K562 (cell line): Measurements from ENCODE around the gene BSCL2. TPM values are rescaled to one million over a fixed set of nuclear protein-coding genes. Genes with fewer than 3 reads are reported as not detected.

Experiments used
- ATF6 ChIP-seq: sonication (generic); formaldehyde crosslinking; IDR thresholded peaks from 2 replicates; pipeline ENCODE4 v1.4.0; 2020; ENCODE audit warnings: mild to moderate bottlenecking, missing genetic modification reagents
- ELF4 ChIP-seq: fragments of 450-650 bp; formaldehyde crosslinking; IDR thresholded peaks from 2 replicates; pipeline ENCODE4 v1.4.0; 2022; ENCODE audit warnings: missing genetic modification characterization
- GATA2 ChIP-seq: sonication (generic); formaldehyde crosslinking; IDR thresholded peaks from 2 replicates; pipeline ENCODE4 v1.4.0; 2020; ENCODE audit warnings: mild to moderate bottlenecking, missing genetic modification reagents
- GTF2B ChIP-seq: IDR thresholded peaks from 2 replicates; pipeline ENCODE4 v1.6.1; 2011; ENCODE audit not compliant: insufficient read length; ENCODE audit errors: extremely low read depth
- HDGF ChIP-seq: fragments of 450-650 bp; IDR thresholded peaks from 2 replicates; pipeline ENCODE4 v1.6.1; 2016
- NFYB ChIP-seq: IDR thresholded peaks from 2 replicates; pipeline ENCODE4 v1.6.1; 2011; ENCODE audit warnings: mild to moderate bottlenecking, moderate library complexity; ENCODE audit not compliant: insufficient read length; ENCODE audit errors: extremely low read depth
- NR2C1 ChIP-seq, 2 experiments: fragments of 450-650 bp; IDR thresholded peaks; 2 replicates each; pipeline ENCODE4 v1.6.1; 2017; ENCODE audit warnings: mild to moderate bottlenecking in 2 of 2, antibody characterized with exemption in 1 of 2, inconsistent platforms in 1 of 2, missing compliant biosample characterization in 1 of 2, missing genetic modification characterization in 1 of 2
- NRF1 ChIP-seq, 2 experiments: fragments of 450-650 bp; IDR thresholded peaks in 1 of 2; conservative IDR thresholded peaks in 1 of 2; 2 replicates each; pipeline ENCODE4 v1.6.1; 2014; ENCODE audit warnings: mild to moderate bottlenecking in 2 of 2
- PHF8 ChIP-seq: fragments of 200-600 bp; sonication (generic); IDR thresholded peaks from 2 replicates; pipeline ENCODE4 v1.6.1; 2012; ENCODE audit warnings: mixed run types, mild to moderate bottlenecking, inconsistent platforms, low read length, moderate library complexity, borderline replicate concordance
- RBBP5 ChIP-seq: fragments of 200-600 bp; sonication (generic); IDR thresholded peaks from 2 replicates; pipeline ENCODE4 v1.6.1; 2012; ENCODE audit warnings: borderline replicate concordance, mild to moderate bottlenecking, low read length, control low read depth, inconsistent platforms; ENCODE audit not compliant: insufficient read depth, poor library complexity, severe bottlenecking
- RNF219 ChIP-seq: fragments of 250-450 bp; sonication (Bioruptor Pico); IDR thresholded peaks from 2 replicates; pipeline ENCODE4 v1.5.0; 2022; ENCODE audit warnings: mild to moderate bottlenecking
- SIN3A ChIP-seq, 2 experiments: fragments of 150-350 bp in 1 of 2; IDR thresholded peaks; 2 replicates each; pipeline ENCODE4 v1.6.1; 2011 to 2016; ENCODE audit warnings: borderline replicate concordance in 2 of 2, low read depth in 2 of 2, low read length in 2 of 2, mild to moderate bottlenecking in 2 of 2, moderate library complexity in 2 of 2; ENCODE audit not compliant: control insufficient read depth in 1 of 2
- SMAD3 ChIP-seq: fragments of 450-650 bp; formaldehyde crosslinking; conservative IDR thresholded peaks from 2 replicates; pipeline ENCODE4 v1.4.0; 2020; ENCODE audit warnings: mild to moderate bottlenecking
- SMARCE1 ChIP-seq: fragments of 450-650 bp; IDR thresholded peaks from 2 replicates; pipeline ENCODE4 v1.7.1; 2016; ENCODE audit warnings: mild to moderate bottlenecking
- SNRNP70 ChIP-seq: fragments of 200-400 bp; formaldehyde crosslinking; optimal IDR thresholded peaks from 2 replicates; pipeline ENCODE3; 2017; ENCODE audit warnings: low read depth, low read length
- USF2 ChIP-seq: sonication (generic); formaldehyde crosslinking; IDR thresholded peaks from 2 replicates; pipeline ENCODE4 v1.5.0; 2020; ENCODE audit warnings: missing genetic modification reagents
- ZBTB33 ChIP-seq: sonication (generic); formaldehyde crosslinking; IDR thresholded peaks from 2 replicates; pipeline ENCODE4 v1.8.1; 2023; ENCODE audit warnings: mild to moderate bottlenecking, missing genetic modification reagents
- ZNF143 ChIP-seq: sonication (generic); formaldehyde crosslinking; IDR thresholded peaks from 2 replicates; pipeline ENCODE4 v1.9.0; 2022; ENCODE audit warnings: mild to moderate bottlenecking, missing genetic modification reagents
- ZNF174 ChIP-seq: fragments of 250-450 bp; sonication (Bioruptor Pico); IDR thresholded peaks from 2 replicates; pipeline ENCODE4 v1.4.0; 2020; ENCODE audit warnings: mild to moderate bottlenecking
- ZNF644 ChIP-seq: fragments of 200-800 bp; sonication (Bioruptor generic); IDR thresholded peaks from 2 replicates; pipeline ENCODE4 v1.6.1; 2016; ENCODE audit warnings: low read depth, missing genetic modification characterization, missing compliant biosample characterization
- polyA plus RNA-seq, 8 experiments: library from polyadenylated mRNA; depleted of rRNA in 4 of 8; stranded (reverse) in 5 of 8; unstranded in 3 of 8; fragments of >200 nt; fragmentation: Nextera tagmentation in 2 of 8; fragmentation: Illumina TruSeq in 1 of 8; extraction: Ambion mirVana in 2 of 8; extraction: Trizol in 1 of 8; gene quantifications; 2 replicates each; pipeline versions ENCODE4 v1.2.1 to v1.2.3, GENCODE V29; 2011 to 2014; ENCODE audit warnings: inconsistent platforms in 1 of 8, missing spikeins in 1 of 8
- total RNA-seq, 7 experiments: library from RNA; depleted of rRNA in 6 of 7; stranded (reverse); fragments of >200 nt in 6 of 7; fragmentation: Illumina TruSeq in 2 of 7; extraction: Trizol in 2 of 7; gene quantifications; 2 replicates each; pipeline versions ENCODE4 v1.2.1 to v1.2.3, GENCODE V29; 2011 to 2021; ENCODE audit warnings: low replicate concordance in 1 of 7

BSCL2 gene
- total and polyA plus RNA-seq, 9 of the 15 experiments (the other 6 are each of a cell fraction or from before 2014, with no cell fraction given) = 18.9 to 51.7 (median 35.2) TPM

GRCh38 chr11:62727165-62727871, 20.1 kb upstream of the BSCL2 start, which contains the start of gene HNRNPUL2 (continued):
- no peak for TF ChIP-seq SMAD3 (CRISPR knock-in tag)
- TF ChIP-seq ZNF174 (CRISPR knock-in tag) = no peak
- TF ChIP-seq SMARCE1 = no peak
- no peak for TF ChIP-seq SIN3A (IDR thresholded peaks at IDR 0.05; ENCODE audit: borderline replicate concordance in 2 of 2, control insufficient read depth in 1 of 2, low read depth in 2 of 2, low read length in 2 of 2)
- TF ChIP-seq GTF2B = no peak
- no peak for TF ChIP-seq NFYB
- TF ChIP-seq ZNF143 = no peak
- no peak; the same call in 1 of the 2 replicates for TF ChIP-seq ATF6 (CRISPR knock-in tag)
- no peak for TF ChIP-seq NR2C1 (IDR thresholded peaks at IDR 0.05)
- no peak; the same call in 1 of the 2 replicates for TF ChIP-seq NR2C1 (tag; IDR thresholded peaks at IDR 0.05)
- TF ChIP-seq ZNF644 (tag) = no peak
- no peak for TF ChIP-seq HDGF
- peak; percentile 99 for TF ChIP-seq NRF1 (conservative IDR thresholded peaks at IDR 0.05 in 1 of 2, IDR thresholded peaks at IDR 0.05 in 1 of 2)
- TF ChIP-seq ZBTB33 = peak; percentile 35; the same call in 1 of the 2 replicates
- TF ChIP-seq USF2 (CRISPR knock-in tag) = no peak
- peak; percentile 99 for TF ChIP-seq PHF8
- peak; percentile 80 for TF ChIP-seq RBBP5
- TF ChIP-seq ELF4 (CRISPR knock-in tag) = no peak
- no peak for TF ChIP-seq GATA2 (CRISPR knock-in tag)
- no peak for TF ChIP-seq SNRNP70
- no peak for TF ChIP-seq RNF219 (CRISPR knock-in tag)
